Skin of body (tissue), 2 donors: ENCODE data around the gene GRIK5. TPM values are rescaled to one million over a fixed set of nuclear protein-coding genes. Genes with fewer than 3 reads are reported as not detected.
"Not testable (repeated sequence)": the region's sequence is repeated elsewhere in the genome, so short reads cannot be mapped to it uniquely, and the experiment has no call there.

Experiments used
- DNase-seq: peaks from one replicate; lab custom pipeline; 2025; lab: John Stamatoyannopoulos, UW
- total RNA-seq: library from RNA; depleted of rRNA; stranded (reverse); fragments of >200 nt; gene quantifications from one replicate; pipeline ENCODE4 v1.2.3, GENCODE V29; 2014

Gene GRIK5
- total RNA-seq, 1 donor from 2014 or later: 1.8 TPM

DNA sequence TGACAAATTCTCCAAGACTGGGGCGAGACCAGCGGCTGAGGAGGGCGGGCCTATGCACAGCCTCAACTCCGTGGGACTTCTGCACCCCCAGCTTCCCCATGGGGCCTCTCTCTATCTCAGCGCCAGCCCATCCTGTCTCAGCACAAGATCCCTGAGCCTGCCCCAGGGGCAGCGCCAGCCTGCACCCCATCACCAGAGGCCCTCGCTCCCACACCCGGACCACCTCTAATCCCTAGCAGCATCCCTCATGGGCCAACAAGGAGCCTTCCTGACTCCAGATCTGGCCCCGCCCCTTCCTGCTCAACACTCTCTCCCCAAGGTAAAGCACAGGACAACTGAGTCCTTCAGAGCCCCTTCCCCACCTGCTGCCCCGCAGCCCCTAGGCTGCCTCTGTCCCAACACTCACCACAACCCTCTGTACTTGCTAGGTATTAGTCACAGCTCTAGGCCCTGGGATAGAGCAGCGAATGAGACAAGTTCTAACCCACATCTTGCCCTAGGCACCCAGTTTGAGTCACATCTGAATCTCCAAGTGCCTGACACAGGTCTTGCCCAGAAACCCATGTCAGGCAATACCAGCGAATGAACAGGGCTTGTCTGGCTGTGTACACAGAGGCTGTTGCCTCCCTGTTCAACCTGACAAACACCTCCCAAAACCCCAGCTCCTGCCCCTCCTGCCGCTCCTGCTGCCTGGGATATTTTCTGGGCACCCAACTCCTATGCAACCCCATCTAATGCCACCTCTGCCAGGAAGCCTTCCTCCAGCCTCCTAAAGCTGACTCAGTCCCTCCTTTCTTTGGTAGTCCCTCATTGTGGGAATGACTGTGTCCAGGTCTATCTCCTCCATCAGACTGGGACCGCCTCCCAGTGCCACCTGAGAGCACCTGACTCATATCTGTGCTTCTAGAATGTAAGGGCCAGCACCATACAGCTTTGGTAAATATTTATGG, 18.6 kb downstream of the GRIK5 start:
- no peak for DNase-seq

DNA sequence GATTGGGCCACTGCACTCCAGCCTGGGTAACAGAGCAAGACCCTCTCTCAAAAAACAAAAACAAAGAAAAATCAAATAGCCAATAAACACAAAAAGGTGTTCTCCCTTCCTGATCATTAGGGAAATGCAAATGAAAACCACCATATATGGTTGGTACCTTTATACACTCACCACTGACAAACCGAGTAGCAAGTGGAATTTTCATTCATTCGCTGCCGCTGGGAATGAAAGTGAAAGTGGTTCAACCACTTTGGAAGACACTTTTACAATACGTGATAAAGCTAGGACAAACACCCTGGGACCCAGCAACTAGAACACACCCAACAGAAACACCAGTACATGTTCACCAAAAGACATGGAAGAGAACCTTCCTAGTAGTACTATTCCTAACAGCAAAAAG, 21.0 kb downstream of the GRIK5 start:
- DNase-seq: no peak

DNA sequence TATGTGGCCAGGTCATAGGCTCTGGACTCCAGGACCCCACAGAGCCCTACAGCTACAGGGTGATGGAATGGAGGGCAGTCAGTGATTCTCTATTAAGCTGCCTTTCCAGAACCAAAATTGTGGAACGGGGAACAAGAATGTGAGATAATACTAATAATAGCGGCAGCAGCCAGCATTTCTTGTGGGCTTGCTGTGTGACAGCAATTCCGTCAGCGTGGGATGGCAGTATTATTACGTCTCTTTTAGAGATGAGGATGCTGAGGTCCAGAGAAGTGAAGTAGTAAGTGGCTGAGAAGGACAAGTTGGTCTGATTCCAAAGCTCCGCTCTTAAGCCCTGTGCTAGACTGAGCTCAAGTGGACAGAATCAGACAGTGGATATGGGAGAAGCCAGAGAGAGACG, 24.4 kb downstream of the GRIK5 start:
- no peak for DNase-seq

DNA sequence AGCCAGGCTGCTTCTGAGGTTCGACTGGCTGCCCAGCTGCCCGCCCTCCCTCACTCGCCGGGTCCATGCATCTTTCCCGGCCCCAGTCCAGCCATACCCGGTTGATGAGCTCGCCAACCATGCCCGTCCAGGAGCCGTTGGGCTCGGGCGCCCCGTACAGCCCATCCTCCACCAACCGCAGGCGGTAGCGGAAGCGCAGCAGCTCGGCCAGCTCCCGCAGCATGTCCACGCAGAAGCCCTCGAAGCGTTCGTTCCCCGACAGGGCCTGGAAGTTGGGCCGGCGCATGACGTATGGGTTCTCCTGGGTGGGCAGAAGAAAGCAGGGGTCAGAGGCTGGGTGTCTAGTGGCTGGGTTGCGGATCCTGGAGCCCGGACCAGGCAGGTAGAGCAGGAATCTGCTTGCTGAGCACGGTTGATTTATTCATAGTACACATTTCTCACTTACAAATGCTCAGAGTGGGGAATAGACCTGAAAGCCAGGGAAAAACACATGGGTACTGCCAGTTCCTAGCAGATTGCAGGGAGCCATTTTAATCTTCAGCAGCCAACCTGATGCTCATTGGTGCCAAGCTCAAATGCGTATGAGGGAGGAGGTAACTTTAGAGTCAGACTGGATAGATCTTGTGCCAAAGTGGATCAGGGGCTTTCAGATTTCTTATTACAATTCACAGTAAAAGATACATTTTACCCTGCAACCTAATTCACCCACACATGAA, 27.4 kb downstream of the GRIK5 start:
- no peak for DNase-seq

DNA sequence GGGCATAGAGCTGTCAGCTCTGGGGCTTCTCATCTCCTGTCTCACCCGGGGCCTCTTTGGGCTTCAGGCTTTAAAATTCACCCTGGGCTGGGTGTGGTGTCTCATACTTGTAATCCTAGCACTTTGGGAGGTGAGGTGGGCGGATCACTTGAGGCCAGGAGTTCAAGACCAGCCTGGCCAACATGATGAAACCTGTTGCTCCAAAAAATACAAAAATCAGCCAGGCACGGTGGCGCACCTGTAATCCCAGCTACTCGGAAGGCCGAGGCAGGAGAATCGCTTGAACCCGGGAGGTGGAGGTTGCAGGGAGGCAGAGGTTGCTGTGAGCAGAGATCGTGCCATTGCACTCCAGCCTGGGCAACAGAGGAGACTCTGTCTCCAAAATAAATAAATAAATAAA, 29.5 kb downstream of the GRIK5 start:
- not testable (repeated sequence) for DNase-seq

DNA sequence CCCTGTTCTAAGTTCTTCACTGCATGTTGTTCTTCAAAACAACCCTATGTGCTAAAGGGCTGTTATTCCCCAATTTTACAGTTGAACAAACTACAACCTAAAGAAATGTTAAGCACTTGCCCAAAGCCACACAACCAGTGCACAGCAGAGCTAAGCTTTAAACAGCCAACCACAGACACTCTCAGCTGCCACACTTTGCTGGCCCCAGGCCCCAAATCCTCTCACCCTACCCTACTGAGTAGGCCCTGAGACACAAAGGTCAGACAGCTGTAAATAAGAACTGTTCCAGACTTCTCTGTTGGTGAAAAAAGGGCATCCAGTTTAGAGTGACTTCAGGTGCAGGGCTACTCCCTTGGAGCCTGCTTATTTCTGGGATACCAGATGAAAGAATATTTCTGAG, 30.0 kb downstream of the GRIK5 start:
- DNase-seq: no peak

DNA sequence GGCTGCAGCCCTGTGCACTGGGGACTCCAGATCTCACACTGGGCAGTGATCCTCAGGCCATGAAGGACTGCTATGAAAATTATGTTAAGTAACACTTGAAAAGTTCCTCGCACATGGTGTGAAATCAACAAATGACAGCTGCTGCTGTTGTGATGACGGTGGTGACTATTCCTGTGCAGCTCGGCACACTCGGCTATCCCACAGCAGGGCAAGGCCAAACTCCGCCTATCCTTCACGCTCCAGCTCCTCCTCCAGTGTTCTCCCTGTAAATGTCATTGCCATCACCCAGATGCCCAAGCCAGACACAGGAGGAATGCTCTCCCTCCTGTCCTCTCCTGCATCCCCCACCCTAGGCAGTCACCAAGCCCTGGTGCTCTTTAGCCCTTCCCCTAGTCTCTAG, 31.3 kb downstream of the GRIK5 start:
- DNase-seq: no peak

DNA sequence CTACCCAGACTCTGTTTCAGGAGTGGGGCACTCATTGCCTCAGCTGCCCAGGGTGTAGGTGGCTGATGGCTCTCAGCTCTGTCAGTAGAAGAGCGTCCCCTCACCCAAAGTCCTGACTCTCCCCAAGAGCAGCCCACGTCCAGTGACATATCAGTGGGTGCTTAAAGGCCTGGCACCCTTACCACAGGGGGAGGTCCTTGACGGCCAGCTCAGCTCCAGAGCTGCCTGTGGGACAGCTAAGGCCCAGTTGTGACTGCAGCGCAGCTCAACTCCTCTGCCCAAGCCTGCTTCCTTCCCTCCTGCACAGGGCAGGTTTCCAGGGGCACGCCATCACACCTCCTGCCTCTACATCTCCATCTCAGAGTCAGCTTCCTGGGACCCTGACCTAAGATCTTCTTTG, 32.4 kb downstream of the GRIK5 start:
- DNase-seq: no peak

DNA sequence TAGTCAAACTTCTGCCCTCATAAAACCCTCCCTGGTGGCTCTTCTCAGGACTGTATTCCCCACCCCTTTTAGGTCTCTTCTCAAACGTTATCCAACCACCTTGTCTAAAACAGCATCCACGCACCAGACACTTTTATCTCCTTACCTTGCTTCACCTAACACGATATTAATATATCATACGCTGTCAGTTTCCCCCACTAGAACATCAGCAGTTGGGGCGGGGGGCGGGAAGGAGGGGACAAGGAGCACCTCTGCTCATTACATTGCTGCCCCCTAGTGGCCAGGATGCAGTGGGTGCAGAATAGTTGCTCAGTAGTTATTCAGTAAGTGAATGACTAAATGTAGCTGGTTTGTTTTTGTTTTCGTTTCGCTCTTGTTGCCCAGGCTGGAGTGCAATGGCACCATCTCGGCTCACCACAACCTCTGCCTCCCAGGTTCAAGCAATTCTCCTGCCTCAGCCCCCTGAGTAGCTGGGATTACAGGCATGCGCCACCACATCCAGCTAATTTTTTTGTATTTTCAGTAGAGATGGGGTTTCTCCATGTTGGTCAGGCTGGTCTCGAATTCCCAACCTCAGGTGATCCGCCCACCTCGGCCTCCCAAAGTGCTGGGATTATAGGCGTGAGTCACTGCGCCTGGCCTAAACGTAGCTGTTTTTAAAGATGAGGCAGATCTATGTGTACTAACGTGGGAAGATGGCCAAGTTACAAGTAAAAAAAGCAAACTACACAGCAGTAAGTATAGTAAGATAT, 35.2 kb downstream of the GRIK5 start:
- DNase-seq: peak; percentile 15

DNA sequence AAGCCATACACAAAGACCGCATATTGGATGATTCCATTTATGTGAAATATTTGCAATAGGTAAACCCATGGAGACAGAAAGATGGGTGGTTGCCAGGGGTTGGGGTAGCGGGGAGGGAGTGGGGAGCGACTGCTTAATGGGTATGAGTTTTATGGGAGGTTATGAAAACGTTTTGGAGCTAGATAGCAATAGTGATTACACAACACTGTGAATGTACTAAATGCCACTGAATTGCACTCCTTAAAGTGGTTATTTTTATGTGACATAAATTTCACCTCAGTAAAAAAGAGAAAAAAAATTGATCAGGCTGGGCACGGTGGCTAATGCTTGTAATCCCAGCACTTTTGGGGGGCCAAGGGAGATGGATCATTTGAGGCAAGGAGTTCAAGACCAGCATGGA, 36.6 kb downstream of the GRIK5 start:
- no peak for DNase-seq

DNA sequence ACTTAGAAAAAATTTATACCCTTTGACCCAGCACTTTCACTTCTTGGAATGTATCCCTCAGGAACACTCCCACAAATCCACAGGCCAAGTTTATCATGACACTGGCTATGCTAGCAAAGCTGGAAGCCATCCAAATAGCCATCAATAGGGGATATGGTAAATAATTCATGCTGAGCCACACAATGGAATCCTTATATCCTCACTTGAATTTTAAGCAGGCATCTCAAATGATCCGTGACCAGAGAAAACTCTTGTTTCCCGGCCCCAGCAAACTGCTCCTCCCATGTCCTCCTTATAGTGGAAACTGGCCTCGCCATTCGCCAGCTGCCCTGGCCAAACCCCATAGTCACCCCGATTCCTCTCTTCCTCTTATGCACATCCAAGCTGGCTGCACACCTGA, 37.6 kb downstream of the GRIK5 start:
- peak; percentile 66 for DNase-seq

DNA sequence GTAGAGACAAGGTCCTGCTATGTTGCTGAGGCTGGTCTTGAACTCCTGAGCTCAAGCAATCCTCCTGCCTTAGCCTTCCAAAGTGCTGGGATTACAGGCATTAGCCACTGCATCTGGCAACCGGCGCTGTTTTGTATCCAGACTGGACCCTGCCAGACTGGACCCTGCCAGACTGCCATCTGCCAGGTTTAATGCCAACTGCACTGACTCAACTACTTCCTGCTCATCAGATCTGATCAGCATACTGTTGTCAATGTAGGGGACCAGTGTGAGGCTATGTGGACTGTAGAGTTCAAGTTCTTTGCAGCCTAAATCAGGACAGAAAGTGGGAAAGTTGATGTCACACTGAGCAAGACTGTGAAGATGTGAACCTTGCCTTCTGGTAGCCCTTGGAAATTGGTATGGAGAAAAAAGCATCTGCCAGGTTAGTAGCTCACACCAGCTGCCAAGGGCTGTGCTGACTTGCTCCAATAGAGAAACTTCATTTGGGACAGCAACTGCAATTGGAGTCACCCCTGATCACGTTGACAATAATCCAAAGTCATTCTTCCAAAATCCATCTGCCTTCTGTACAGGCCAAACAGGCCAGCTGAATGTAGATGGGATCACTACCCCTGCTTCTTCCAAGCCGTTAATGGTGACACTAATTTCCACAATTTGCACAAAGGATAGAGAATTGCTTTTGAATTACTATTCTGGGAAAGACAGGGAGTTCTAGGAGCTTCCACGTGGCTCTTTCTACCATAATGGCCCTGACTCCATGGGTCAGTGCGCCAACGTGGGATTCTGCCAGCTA, 39.2 kb downstream of the GRIK5 start:
- no peak for DNase-seq

DNA sequence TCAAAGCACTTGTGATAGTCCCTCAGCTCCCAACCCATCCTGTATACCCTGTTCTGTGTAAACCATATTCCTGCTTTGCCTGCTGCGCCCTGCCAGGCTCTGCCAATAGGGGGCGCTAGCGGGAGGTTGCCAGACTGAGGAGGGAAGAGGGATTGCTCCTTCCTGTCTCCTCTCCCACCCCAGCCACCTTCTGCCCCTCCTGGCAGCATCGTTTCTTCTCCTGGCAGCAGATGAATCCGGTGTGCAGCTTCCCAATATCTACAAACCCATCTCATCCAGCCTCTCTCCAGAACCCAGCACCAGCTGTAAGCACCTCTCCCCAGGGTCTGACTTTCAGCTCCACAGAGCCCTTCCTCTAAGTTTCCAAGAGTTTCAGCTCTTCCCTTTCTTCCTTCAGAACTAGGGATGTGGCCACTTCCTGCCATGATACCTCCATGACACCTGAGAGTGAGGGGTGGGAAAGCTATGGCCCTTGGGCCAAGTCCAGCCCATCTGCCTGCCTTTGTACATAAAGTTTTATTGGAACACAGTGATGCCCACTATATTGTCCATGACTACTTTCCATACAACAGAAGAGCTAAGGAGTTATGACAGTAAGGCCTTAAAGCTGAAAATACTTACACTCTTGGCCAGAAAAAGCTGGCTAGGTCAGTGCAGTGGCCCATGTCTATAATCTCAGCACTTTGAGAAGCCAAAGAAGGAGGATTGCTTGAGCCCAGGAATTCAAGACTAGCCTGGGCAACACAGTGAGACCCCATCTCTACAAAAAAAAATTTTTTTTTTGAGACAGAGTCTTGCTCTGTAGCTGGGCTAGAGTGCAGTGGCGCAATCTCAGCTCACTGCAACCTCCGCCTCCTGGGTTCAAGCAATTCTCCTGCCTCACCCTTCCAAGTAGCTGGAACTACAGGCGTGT, 41.4 kb downstream of the GRIK5 start:
- DNase-seq: no peak

DNA sequence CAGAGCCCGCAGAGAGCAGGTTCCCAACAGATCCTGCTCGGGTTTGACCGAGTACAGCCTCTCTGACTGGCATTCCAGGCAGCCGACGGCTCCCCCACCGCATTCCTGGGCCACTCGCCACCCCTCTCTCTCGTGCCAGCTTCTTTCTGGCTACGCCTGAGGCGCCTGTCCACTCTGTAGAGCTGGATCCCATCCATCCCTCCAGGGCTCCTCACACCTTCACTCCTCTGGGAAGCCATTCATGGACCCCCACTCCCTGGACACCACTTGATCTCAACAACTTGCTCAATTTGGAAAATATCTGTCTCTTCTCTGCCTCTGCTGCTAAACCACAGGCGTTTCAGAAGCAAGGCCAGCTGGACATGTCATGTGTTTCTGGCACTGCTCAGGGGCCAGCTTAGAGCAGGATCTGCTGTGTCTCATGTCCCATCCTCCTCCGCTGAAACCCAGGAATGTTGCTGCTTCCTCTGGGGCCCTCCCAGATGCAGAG, 45.3 kb downstream of the GRIK5 start:
- no peak for DNase-seq

DNA sequence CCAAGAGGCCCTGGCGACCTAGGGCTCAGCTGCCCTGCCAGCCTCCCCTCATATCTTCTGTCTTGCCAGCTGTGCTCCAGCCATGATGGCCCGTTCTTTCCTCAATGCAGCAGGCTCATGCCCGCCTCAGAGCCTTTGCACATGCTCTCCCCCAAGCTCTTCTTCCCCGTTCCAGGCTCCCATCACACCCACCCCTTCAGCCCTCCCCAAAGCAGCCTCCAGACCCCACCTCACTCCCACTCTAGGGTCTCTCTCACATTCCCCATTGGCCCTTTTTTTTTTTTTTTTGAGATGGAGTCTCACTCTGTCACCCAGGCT, 46.1 kb downstream of the GRIK5 start:
- no peak for DNase-seq

DNA sequence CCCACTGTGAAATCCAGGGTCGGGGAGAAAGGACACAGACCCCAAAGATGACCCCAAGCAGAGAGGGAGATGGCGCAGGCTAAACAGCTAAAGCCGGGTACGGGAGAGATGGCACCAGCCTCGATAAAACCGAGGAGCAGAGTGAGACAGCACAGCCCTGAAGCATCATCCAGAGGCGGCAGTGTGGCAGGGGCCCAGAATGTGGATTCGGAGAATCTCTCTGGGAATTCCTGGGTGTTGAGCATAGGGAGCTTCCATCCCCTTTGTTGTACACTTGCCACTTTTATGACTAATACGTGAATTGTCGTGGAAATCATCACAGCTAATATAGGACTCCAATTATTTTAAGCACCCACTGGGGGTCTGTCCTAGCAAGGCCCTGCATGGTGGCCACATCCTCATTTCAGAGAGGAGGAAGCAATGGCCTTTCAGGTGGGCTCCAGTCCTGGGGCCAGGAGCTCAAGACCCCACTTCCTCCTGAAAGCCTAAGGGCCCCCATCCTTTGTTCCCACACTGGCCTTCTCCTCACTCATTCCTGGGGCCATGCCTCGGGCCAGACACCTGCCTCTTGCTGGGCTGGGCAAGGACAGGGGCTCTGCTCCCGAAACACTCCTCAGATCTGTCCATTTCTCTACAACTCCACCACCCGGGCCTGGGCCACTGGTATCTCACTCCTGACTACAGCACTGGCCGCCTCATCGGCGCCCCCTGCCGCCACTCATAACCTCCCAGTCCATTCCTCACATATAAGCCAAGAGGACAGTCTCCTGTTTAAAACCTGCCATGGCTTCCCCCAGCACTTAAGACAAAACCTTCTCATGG, 46.7 kb downstream of the GRIK5 start:
- no peak for DNase-seq

DNA sequence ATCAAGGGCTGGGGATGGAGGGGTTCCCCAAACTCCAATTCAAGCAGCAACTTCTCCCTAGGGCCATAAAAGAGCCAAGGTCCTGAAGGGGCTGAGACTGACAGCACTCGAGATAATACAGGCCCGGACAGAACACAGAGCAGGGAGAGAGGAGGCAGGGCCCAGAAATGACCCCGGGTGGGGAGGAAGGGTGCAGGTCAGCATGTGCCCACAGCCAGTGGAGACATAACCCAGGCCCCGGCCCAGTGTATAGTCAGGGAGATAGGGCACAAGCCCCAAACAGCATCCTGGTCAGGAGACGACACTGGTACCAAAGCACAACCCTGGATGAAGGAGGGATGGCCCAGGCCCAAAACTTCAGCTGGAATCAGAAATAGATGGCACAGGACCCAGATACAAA, 47.4 kb downstream of the GRIK5 start:
- no peak for DNase-seq

DNA sequence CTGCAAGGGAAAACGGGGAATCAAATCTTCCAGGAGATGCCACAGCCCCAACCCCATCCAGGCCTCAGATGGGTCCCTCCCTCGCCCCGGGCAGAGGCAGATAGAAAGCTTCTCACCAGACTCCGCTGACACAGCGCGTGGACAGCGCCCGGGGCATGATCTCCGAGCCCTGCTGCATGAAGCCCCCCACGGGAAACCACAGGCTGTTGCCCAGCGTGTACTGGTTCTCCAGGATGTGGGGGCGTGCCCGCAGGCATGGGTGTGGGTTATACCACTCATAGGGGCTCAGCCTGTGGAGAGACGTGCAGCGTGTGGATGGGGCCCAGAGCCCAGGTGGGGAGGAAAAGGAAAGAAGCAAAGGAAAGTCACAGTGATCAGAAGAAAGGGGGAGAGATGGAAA, 48.8 kb downstream of the GRIK5 start:
- no peak for DNase-seq

DNA sequence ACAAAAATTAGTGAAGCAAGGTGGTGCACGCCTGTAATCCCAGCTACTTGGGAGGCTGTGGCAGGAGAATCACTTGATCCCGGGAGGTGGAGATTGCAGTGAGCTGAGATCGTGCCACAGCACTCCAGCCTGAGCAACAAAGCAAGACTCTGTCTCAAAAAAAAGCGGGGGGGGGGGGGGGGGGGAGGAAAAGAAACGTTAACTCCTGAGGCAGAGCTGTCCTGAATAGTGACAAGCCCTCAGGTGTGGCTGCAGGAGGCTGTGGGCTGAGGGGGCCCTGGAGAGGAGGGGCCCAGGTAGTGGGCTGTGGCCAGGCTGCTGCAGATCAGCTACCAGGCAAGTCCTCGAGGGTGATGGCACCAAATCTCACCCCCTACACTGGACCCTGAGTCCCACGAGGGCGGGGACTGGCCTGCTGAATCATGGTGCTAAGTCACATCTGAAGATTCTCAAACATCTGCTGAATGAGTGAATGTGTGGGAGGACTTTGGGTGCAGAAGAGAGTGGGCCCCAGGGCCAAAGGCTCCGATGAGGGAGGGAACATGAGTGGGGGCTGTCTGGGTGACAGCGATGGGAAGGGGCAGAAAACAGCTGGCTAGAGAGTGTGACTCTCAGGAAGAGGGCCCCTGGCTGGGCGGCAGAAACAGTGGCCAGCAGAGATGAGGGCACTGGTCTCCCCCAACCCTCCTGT, 51.4 kb downstream of the GRIK5 start:
- DNase-seq: no peak
